GM23248 (cell line): ENCODE results near the gene YWHAG. TPM values are rescaled to one million over a fixed set of nuclear protein-coding genes. Genes with fewer than 3 reads are reported as not detected.
"Not testable (repeated sequence)": the region's sequence is repeated elsewhere in the genome, so short reads cannot be mapped to it uniquely, and the experiment has no call there.

Source experiments
- DNase-seq: peaks from one replicate; pipeline ENCODE4 v3.0.0-alpha.2; 2015
- H2AFZ ChIP-seq: fragments of 200-600 bp; sonication (generic); 2 replicates; pipeline ENCODE4 v1.6.1; 2016; ENCODE audit warnings: antibody characterized with exemption
- H3F3A ChIP-seq: fragments of 200-600 bp; sonication (generic); 2 replicates; pipeline ENCODE4 v1.6.1; 2016; ENCODE audit warnings: mild to moderate bottlenecking, antibody characterized with exemption, mixed run types; ENCODE audit not compliant: insufficient read depth
- H3K27ac ChIP-seq: fragments of 200-600 bp; sonication (generic); 2 replicates; pipeline ENCODE4 v1.5.1; 2016; ENCODE audit warnings: mild to moderate bottlenecking
- H3K27me3 ChIP-seq: fragments of 200-600 bp; sonication (generic); replicated peaks from 2 replicates; pipeline ENCODE4 v1.6.1; 2016; ENCODE audit warnings: mild to moderate bottlenecking; ENCODE audit not compliant: insufficient read depth
- H3K36me3 ChIP-seq: fragments of 200-600 bp; sonication (generic); 2 replicates; pipeline ENCODE4 v1.6.1; 2016; ENCODE audit warnings: low read depth, mild to moderate bottlenecking
- H3K4me1 ChIP-seq: fragments of 200-600 bp; sonication (generic); 2 replicates; pipeline ENCODE4 v1.6.1; 2016; ENCODE audit warnings: mild to moderate bottlenecking; ENCODE audit not compliant: insufficient read depth
- H3K4me2 ChIP-seq: fragments of 200-600 bp; sonication (generic); one replicate; pipeline ENCODE4 v1.6.1; 2016; ENCODE audit warnings: mild to moderate bottlenecking; ENCODE audit not compliant: unreplicated experiment
- H3K4me3 ChIP-seq: fragments of 200-600 bp; sonication (generic); 2 replicates; pipeline ENCODE4 v1.5.1; 2016; ENCODE audit warnings: mild to moderate bottlenecking
- H3K79me2 ChIP-seq: fragments of 200-600 bp; sonication (generic); 2 replicates; pipeline ENCODE4 v1.6.1; 2016; ENCODE audit warnings: mild to moderate bottlenecking; ENCODE audit not compliant: insufficient read depth
- H3K9ac ChIP-seq: fragments of 200-600 bp; sonication (generic); 2 replicates; pipeline ENCODE4 v1.6.1; 2016; ENCODE audit warnings: mild to moderate bottlenecking
- H3K9me2 ChIP-seq: fragments of 200-600 bp; sonication (generic); 2 replicates; pipeline ENCODE4 v1.6.1; 2016; ENCODE audit warnings: mixed run types, mild to moderate bottlenecking, moderate library complexity; ENCODE audit not compliant: insufficient read depth
- H3K9me3 ChIP-seq: fragments of 200-600 bp; sonication (generic); one replicate; pipeline ENCODE4 v1.6.1; 2017; ENCODE audit warnings: low read depth
- H4K20me1 ChIP-seq: fragments of 200-600 bp; sonication (generic); 2 replicates; pipeline ENCODE4 v1.6.0; 2016; ENCODE audit not compliant: insufficient read depth
- EZH2 ChIP-seq: fragments of 200-600 bp; sonication (generic); IDR thresholded peaks from 2 replicates; pipeline ENCODE4 v1.6.1; 2018; ENCODE audit warnings: antibody characterized with exemption, mild to moderate bottlenecking; ENCODE audit not compliant: insufficient read depth, poor library complexity, severe bottlenecking
- EZH2phosphoT487 ChIP-seq: fragments of 200-600 bp; sonication (generic); IDR thresholded peaks from 2 replicates; pipeline ENCODE4 v1.6.1; 2018; ENCODE audit warnings: antibody characterized with exemption, moderate library complexity, mild to moderate bottlenecking, low read depth; ENCODE audit not compliant: insufficient read depth
- WGBS, 2 experiments: methylation state at CpG; one replicate each; pipeline ENCODE4 v1.1.6; 2015 to 2017; ENCODE audit warnings: low lambda C conversion rate in 2 of 2, low coverage in 1 of 2; ENCODE audit errors: missing lambda C conversion rate in 2 of 2; 5-methylcytosine and 5-hydroxymethylcytosine counted together
- in situ Hi-C: fragments of 300-500 bp; cut with MboI; formaldehyde crosslinking; loops from 2 replicates; pipeline ENCODE4 v1.15.0; 2020
- polyA plus RNA-seq: library from polyadenylated mRNA; unstranded; fragments of >200 nt; fragmentation: Nextera tagmentation; extraction: Ambion mirVana; gene quantifications from 2 replicates; pipeline ENCODE4 v1.2.1, GENCODE V29; 2016
- total RNA-seq: library from RNA; depleted of rRNA; stranded (reverse); fragments of >200 nt; shearing (Covaris generic); gene quantifications from 2 replicates; pipeline ENCODE4 v1.2.3, GENCODE V29; 2014

The YWHAG gene
- total and polyA plus RNA-seq, 2 experiments from 2014 or later: 28.4 to 56.0 TPM

GRCh38 chr7:76337147-76337546 lies 21.6 kb downstream of the YWHAG start:
- in situ Hi-C loops: no loop called here
- Histone ChIP-seq H3F3A (peaks cover 35% of the 10 kb centered on the region), H3K36me3 (peaks cover 11% of the 10 kb centered on the region; the same call in 1 of the 2 replicates), H3K27ac (no peak overlapping the region), H3K9ac (no peak overlapping the region), H2AFZ (no peak overlapping the region), H3K4me3 (no peak overlapping the region), H3K27me3 (no peaks in the 10 kb centered on the region), H3K4me2 (no peak overlapping the region), H3K4me1 (peaks cover 25% of the 10 kb centered on the region), H3K79me2 (peaks cover 100% of the 10 kb centered on the region), H3K9me3 (no peaks in the 10 kb centered on the region), H4K20me1 (peaks cover 51% of the 10 kb centered on the region), H3K9me2 (no peaks in the 10 kb centered on the region)
- TF ChIP-seq EZH2 (no peak), EZH2phosphoT487 (no peak)
- whole genome bisulfite sequencing, 2 experiments: 71 to 72% methylated on average over 6 of the region's 6 CpGs
- DNase-seq: no peak

GRCh38 chr7:76336094-76336493 lies 22.7 kb downstream of the YWHAG start:
- peaks cover 25% of the 10 kb centered on the region for H3K4me1 ChIP-seq
- DNase-seq: no peak
- H3K4me2 ChIP-seq: no peak overlapping the region
- no peak overlapping the region for H3K4me3 ChIP-seq
- peaks cover 32% of the 10 kb centered on the region for H3F3A ChIP-seq
- TF ChIP-seq EZH2phosphoT487 (no peak), EZH2 (no peak)
- no peaks in the 10 kb centered on the region for H3K9me3 ChIP-seq
- no peaks in the 10 kb centered on the region for H3K9me2 ChIP-seq
- H3K36me3 ChIP-seq: peaks cover 7% of the 10 kb centered on the region; the same call in 1 of the 2 replicates
- H3K27ac ChIP-seq: no peak overlapping the region
- in situ Hi-C loops: no loop called here
- no peak overlapping the region for H2AFZ ChIP-seq
- H3K79me2 ChIP-seq: peaks cover 100% of the 10 kb centered on the region
- H3K9ac ChIP-seq: no peak overlapping the region
- H3K27me3 ChIP-seq: no peaks in the 10 kb centered on the region
- peaks cover 61% of the 10 kb centered on the region for H4K20me1 ChIP-seq

- H3K36me3 ChIP-seq, H3K9ac ChIP-seq, DNase-seq, H3K27ac ChIP-seq, in situ Hi-C loops, H3K27me3 ChIP-seq, H3K4me2 ChIP-seq, H2AFZ ChIP-seq, H3K9me3 ChIP-seq, H3K9me2 ChIP-seq, H3K4me3 ChIP-seq: not testable (repeated sequence)
- peaks cover 26% of the 10 kb centered on the region for H3F3A ChIP-seq
- H4K20me1 ChIP-seq: peaks cover 61% of the 10 kb centered on the region
- WGBS, 2 experiments: 97 to 100% methylated on average over 2 of the region's 2 CpGs
- peaks cover 18% of the 10 kb centered on the region for H3K4me1 ChIP-seq
- H3K79me2 ChIP-seq: peaks cover 100% of the 10 kb centered on the region
Measured at GRCh38 chr7:76335417-76335816, 23.4 kb downstream of the YWHAG start.

GRCh38 chr7:76334320-76334967 lies 24.3 kb downstream of the YWHAG start:
- Histone ChIP-seq H3K9ac (no peak overlapping the region), H2AFZ (no peak overlapping the region), H3K9me3 (no peaks in the 10 kb centered on the region), H3F3A (peaks cover 16% of the 10 kb centered on the region), H3K4me3 (no peak overlapping the region), H3K9me2 (no peaks in the 10 kb centered on the region), H3K27ac (no peak overlapping the region), H3K4me1 (peaks cover 9% of the 10 kb centered on the region; the same call in 1 of the 2 replicates), H4K20me1 (peaks cover 54% of the 10 kb centered on the region), H3K4me2 (no peak overlapping the region), H3K36me3 (0 out of 2 replicates have a peak, but pooled peaks cover 10% of the 10 kb centered on the region), H3K27me3 (no peaks in the 10 kb centered on the region), H3K79me2 (peaks cover 100% of the 10 kb centered on the region)
- no peak for TF ChIP-seq EZH2
- TF ChIP-seq EZH2phosphoT487: no peak
- DNase-seq: no peak
- WGBS, 2 experiments: 93 to 96% methylated on average over 6 of the region's 6 CpGs
- in situ Hi-C loops: no loop called here
